K562 (cell line): Measurements from ENCODE around the gene SYNJ2. TPM values are rescaled to one million over a fixed set of nuclear protein-coding genes. Genes with fewer than 3 reads are reported as not detected.
A peak's percentile ranks its signal among the peaks of the same experiment; 100 is the strongest.

Experiments
- AFF4 ChIP-seq: sonication (generic); formaldehyde crosslinking; IDR thresholded peaks from 2 replicates; pipeline ENCODE4 v1.8.0; 2023; ENCODE audit warnings: mild to moderate bottlenecking, missing genetic modification reagents
- ARID4B ChIP-seq: sonication (generic); formaldehyde crosslinking; IDR thresholded peaks from 2 replicates; pipeline ENCODE4 v1.8.0; 2022; ENCODE audit warnings: mild to moderate bottlenecking, missing genetic modification reagents
- CEBPZ ChIP-seq: fragments of 150-350 bp; IDR thresholded peaks from 2 replicates; pipeline ENCODE4 v1.6.1; 2014; ENCODE audit warnings: low read depth, mild to moderate bottlenecking, low read length, borderline replicate concordance
- GMEB1 ChIP-seq: fragments of 250-450 bp; sonication (Bioruptor Pico); IDR thresholded peaks from 2 replicates; pipeline ENCODE4 v1.4.0; 2020; ENCODE audit warnings: mild to moderate bottlenecking
- MCM3 ChIP-seq: fragments of 450-650 bp; IDR thresholded peaks from 2 replicates; pipeline ENCODE4 v1.6.1; 2016
- NCOA4 ChIP-seq: fragments of 450-650 bp; IDR thresholded peaks from 2 replicates; pipeline ENCODE4 v1.6.1; 2018; ENCODE audit warnings: mild to moderate bottlenecking; ENCODE audit not compliant: partially characterized antibody
- RCOR1 ChIP-seq, 2 experiments: IDR thresholded peaks; 2 replicates each; pipeline ENCODE4 v1.6.1; 2012; ENCODE audit warnings: low read depth in 2 of 2, low read length in 2 of 2, borderline replicate concordance in 1 of 2, improper control_type of control experiment in 1 of 2
- SRF ChIP-seq, 2 experiments: fragments of 250-450, 450-650 bp in 1 of 2; sonication (Bioruptor Pico) in 1 of 2; sonication (generic) in 1 of 2; formaldehyde crosslinking; IDR thresholded peaks; 2 replicates each; pipeline versions ENCODE4 v1.5.0 to v1.5.1; 2020 to 2022; ENCODE audit warnings: mild to moderate bottlenecking in 1 of 2, missing genetic modification reagents in 1 of 2
- TCF7L2 ChIP-seq: fragments of 150-350 bp; IDR thresholded peaks from 2 replicates; pipeline ENCODE4 v1.6.1; 2016; ENCODE audit warnings: low read depth, mild to moderate bottlenecking, low read length, moderate library complexity
- U2AF1 ChIP-seq: fragments of 200-400 bp; formaldehyde crosslinking; optimal IDR thresholded peaks from 2 replicates; pipeline ENCODE3; 2017; ENCODE audit warnings: mild to moderate bottlenecking, low read depth, low read length, moderate library complexity
- ZNF561 ChIP-seq: fragments of 450-650 bp; formaldehyde crosslinking; conservative IDR thresholded peaks from 2 replicates; pipeline ENCODE4 v1.4.0; 2020; ENCODE audit warnings: mild to moderate bottlenecking, moderate library complexity
- ZSCAN32 ChIP-seq: fragments of 450-650 bp; formaldehyde crosslinking; IDR thresholded peaks from 2 replicates; pipeline ENCODE4 v1.4.0; 2020; ENCODE audit warnings: mild to moderate bottlenecking, moderate library complexity
- polyA plus RNA-seq, 8 experiments: library from polyadenylated mRNA; depleted of rRNA in 4 of 8; stranded (reverse) in 5 of 8; unstranded in 3 of 8; fragments of >200 nt; fragmentation: Nextera tagmentation in 2 of 8; fragmentation: Illumina TruSeq in 1 of 8; extraction: Ambion mirVana in 2 of 8; extraction: Trizol in 1 of 8; gene quantifications; 2 replicates each; pipeline versions ENCODE4 v1.2.1 to v1.2.3, GENCODE V29; 2011 to 2014; ENCODE audit warnings: inconsistent platforms in 1 of 8, missing spikeins in 1 of 8
- total RNA-seq, 7 experiments: library from RNA; depleted of rRNA in 6 of 7; stranded (reverse); fragments of >200 nt in 6 of 7; fragmentation: Illumina TruSeq in 2 of 7; extraction: Trizol in 2 of 7; gene quantifications; 2 replicates each; pipeline versions ENCODE4 v1.2.1 to v1.2.3, GENCODE V29; 2011 to 2021; ENCODE audit warnings: low replicate concordance in 1 of 7

Gene SYNJ2
- total and polyA plus RNA-seq, 9 of the 15 experiments (the other 6 are each of a cell fraction or from before 2014, with no cell fraction given) = 3.0 to 27.7 (median 17.8) TPM

GRCh38 chr6:157999168-158000051, 17.7 kb downstream of the SYNJ2 start (continued):
- no peak for TF ChIP-seq CEBPZ
- TF ChIP-seq NCOA4 = no peak
- TF ChIP-seq AFF4 (CRISPR knock-in tag) = no peak
- TF ChIP-seq RCOR1 (IDR thresholded peaks at IDR 0.05; ENCODE audit: borderline replicate concordance in 1 of 2, low read depth in 2 of 2, low read length in 2 of 2) = no peak
- no peak for TF ChIP-seq TCF7L2
- TF ChIP-seq SRF (CRISPR knock-in tag; IDR thresholded peaks at IDR 0.05) = no peak
- no peak for TF ChIP-seq ZNF561 (CRISPR knock-in tag)
- no peak for TF ChIP-seq U2AF1
- no peak for TF ChIP-seq MCM3
- TF ChIP-seq ZSCAN32 (CRISPR knock-in tag) = no peak
- no peak for TF ChIP-seq GMEB1
- 0 out of 2 replicates have a peak, but pooled peaks have one; percentile 41 for TF ChIP-seq ARID4B (CRISPR knock-in tag)
